Liver (tissue), 9 donors: ENCODE measurements around the gene ARID3C. TPM values are rescaled to one million over a fixed set of nuclear protein-coding genes. Genes with fewer than 3 reads are reported as not detected.

ENCODE experiments used
- DNase-seq: peaks from one replicate; pipeline ENCODE4 v3.0.0-alpha.2; 2017; ENCODE audit warnings: low spot score
- H3K27ac ChIP-seq, 2 donors: one replicate each; pipeline ENCODE4 v1.7.0; 2013; ENCODE audit warnings: inconsistent platforms in 2 of 2, low read length in 2 of 2, control low read depth in 1 of 2, low read depth in 1 of 2, mild to moderate bottlenecking in 1 of 2
- H3K27me3 ChIP-seq, 4 donors: one replicate each; pipeline versions ENCODE4 v1.6.1 to v1.7.0; 2013; ENCODE audit warnings: low read length in 3 of 4, inconsistent platforms in 1 of 4, mild to moderate bottlenecking in 1 of 4, moderate library complexity in 1 of 4; ENCODE audit not compliant: control insufficient read depth in 4 of 4, insufficient read depth in 4 of 4
- H3K36me3 ChIP-seq, 4 donors: one replicate each; pipeline versions ENCODE4 v1.6.1 to v1.7.0; 2013; ENCODE audit warnings: low read length in 3 of 4, mild to moderate bottlenecking in 3 of 4, low read depth in 1 of 4, moderate library complexity in 1 of 4; ENCODE audit not compliant: control insufficient read depth in 4 of 4, insufficient read depth in 3 of 4
- H3K4me1 ChIP-seq, 4 donors: one replicate each; pipeline versions ENCODE4 v1.6.1 to v1.7.0; 2013; ENCODE audit warnings: low read length in 3 of 4, mild to moderate bottlenecking in 3 of 4, moderate library complexity in 1 of 4; ENCODE audit not compliant: control insufficient read depth in 4 of 4, insufficient read depth in 4 of 4
- H3K4me3 ChIP-seq, 3 donors: one replicate each; pipeline versions ENCODE4 v1.6.1 to v1.7.0; 2013; ENCODE audit warnings: low read length in 3 of 3, control low read depth in 1 of 3, low read depth in 1 of 3, mild to moderate bottlenecking in 1 of 3
- H3K9ac ChIP-seq, 2 donors: one replicate each; pipeline ENCODE4 v1.7.0; 2013; ENCODE audit warnings: low read length in 2 of 2, mild to moderate bottlenecking in 2 of 2, moderate library complexity in 2 of 2, control low read depth in 1 of 2, low read depth in 1 of 2
- H3K9me3 ChIP-seq, 4 donors: one replicate each; pipeline versions ENCODE4 v1.6.1 to v1.7.0; 2013; ENCODE audit warnings: low read length in 3 of 4; ENCODE audit not compliant: control insufficient read depth in 4 of 4
- CTCF ChIP-seq: fragments of 150-350 bp; IDR thresholded peaks from 2 replicates; pipeline ENCODE4 v1.5.1; 2017; ENCODE audit warnings: improper control_type of control experiment, low read depth, low read length; ENCODE audit not compliant: missing input control
- FOXA2 ChIP-seq: IDR thresholded peaks from 2 replicates; pipeline ENCODE4 v1.6.1; 2016; ENCODE audit warnings: antibody characterized with exemption
- GABPA ChIP-seq, 2 donors: IDR thresholded peaks in 1 of 2; conservative IDR thresholded peaks in 1 of 2; 2 replicates each; pipeline ENCODE4 v1.6.1; 2016; ENCODE audit warnings: antibody characterized with exemption in 2 of 2, mild to moderate bottlenecking in 1 of 2, moderate library complexity in 1 of 2
- HNF4A ChIP-seq, 2 donors: conservative IDR thresholded peaks; 2 replicates each; pipeline ENCODE4 v1.6.1; 2016; ENCODE audit warnings: antibody characterized with exemption in 2 of 2, mild to moderate bottlenecking in 2 of 2
- JUND ChIP-seq, 2 donors: IDR thresholded peaks; 2 replicates each; pipeline ENCODE4 v1.6.1; 2016; ENCODE audit warnings: antibody characterized with exemption in 2 of 2
- MAX ChIP-seq: IDR thresholded peaks from 2 replicates; pipeline ENCODE4 v1.6.1; 2016; ENCODE audit warnings: antibody characterized with exemption
- NR2F2 ChIP-seq: IDR thresholded peaks from 2 replicates; pipeline ENCODE4 v1.6.1; 2016; ENCODE audit warnings: antibody characterized with exemption
- RXRA ChIP-seq, 2 donors: IDR thresholded peaks; 2 replicates each; pipeline ENCODE4 v1.6.1; 2017 to 2018; ENCODE audit warnings: antibody characterized with exemption in 2 of 2, mild to moderate bottlenecking in 1 of 2
- SP1 ChIP-seq: IDR thresholded peaks from 2 replicates; pipeline ENCODE4 v1.6.1; 2018; ENCODE audit warnings: antibody characterized with exemption, mild to moderate bottlenecking
- TAF1 ChIP-seq: conservative IDR thresholded peaks from 2 replicates; pipeline ENCODE4 v1.6.1; 2016; ENCODE audit warnings: antibody characterized with exemption, mild to moderate bottlenecking
- YY1 ChIP-seq: IDR thresholded peaks from 2 replicates; pipeline ENCODE4 v1.6.1; 2016; ENCODE audit warnings: antibody characterized with exemption, mild to moderate bottlenecking
- ZBTB33 ChIP-seq: IDR thresholded peaks from 2 replicates; pipeline ENCODE4 v1.6.1; 2016; ENCODE audit warnings: antibody characterized with exemption
- WGBS: extraction: QIAGEN DNeasy Blood & Tissue Kit; methylation state at CpG from one replicate; pipeline ENCODE4 v1.1.7; 2013; 5-methylcytosine and 5-hydroxymethylcytosine counted together
- polyA plus RNA-seq, 2 donors: library from polyadenylated mRNA; stranded (reverse) in 1 of 2; unstranded in 1 of 2; fragments of 200-250 nt in 1 of 2; fragments of >200 nt in 1 of 2; fragmentation: Nextera tagmentation in 1 of 2; extraction: Ambion mirVana in 1 of 2; gene quantifications; one replicate each; pipeline versions ENCODE4 v1.2.1 to v1.2.3, GENCODE V29; 2013 to 2015
- total RNA-seq, 2 donors: library from RNA; depleted of rRNA; stranded (reverse); fragments of >200 nt; gene quantifications; one replicate each; pipeline ENCODE4 v1.2.3, GENCODE V29; 2014
- TF ChIP-seq, protein P1 (sequence below): IDR thresholded peaks from 2 replicates; pipeline ENCODE4 v1.6.1; 2016; ENCODE audit warnings: antibody characterized with exemption
- donor health status: healthy.
- donor health status: healthy.
- donor health status: healthy.
- donor health status: healthy.
- donor health status: healthy.

The ARID3C gene
- total and polyA plus RNA-seq, 4 donors = 0.58 to 2.6 (median 1.7) TPM

- DNase-seq = no peak
- H3K4me3 ChIP-seq = no peak overlapping the region
- no peak overlapping the region for H3K27ac ChIP-seq
- no peaks in the 10 kb centered on the region for H3K9me3 ChIP-seq
- TF ChIP-seq GABPA (IDR thresholded peaks at IDR 0.05 in 1 of 2, conservative IDR thresholded peaks at IDR 0.05 in 1 of 2) (no peak), RXRA (IDR thresholded peaks at IDR 0.05) (no peak), ZBTB33 (no peak), TAF1 (no peak), MAX (no peak), NR2F2 (no peak), SP1 (no peak), HNF4A (conservative IDR thresholded peaks at IDR 0.05) (no peak)
- TF ChIP-seq, protein P1, sequence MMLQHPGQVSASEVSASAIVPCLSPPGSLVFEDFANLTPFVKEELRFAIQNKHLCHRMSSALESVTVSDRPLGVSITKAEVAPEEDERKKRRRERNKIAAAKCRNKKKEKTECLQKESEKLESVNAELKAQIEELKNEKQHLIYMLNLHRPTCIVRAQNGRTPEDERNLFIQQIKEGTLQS = no peak
- H3K4me1 ChIP-seq = peaks cover 2 to 26% (median 15%) of the 10 kb centered on the region in 4 donors
- WGBS = 74% methylated on average over 3 of the region's 3 CpGs
- no peaks in the 10 kb centered on the region for H3K36me3 ChIP-seq
- no peak overlapping the region for H3K9ac ChIP-seq
- H3K27me3 ChIP-seq = no peaks in the 10 kb centered on the region
Measured at GRCh38 chr9:34581318-34581717, 47.5 kb downstream of the ARID3C start.

DNA sequence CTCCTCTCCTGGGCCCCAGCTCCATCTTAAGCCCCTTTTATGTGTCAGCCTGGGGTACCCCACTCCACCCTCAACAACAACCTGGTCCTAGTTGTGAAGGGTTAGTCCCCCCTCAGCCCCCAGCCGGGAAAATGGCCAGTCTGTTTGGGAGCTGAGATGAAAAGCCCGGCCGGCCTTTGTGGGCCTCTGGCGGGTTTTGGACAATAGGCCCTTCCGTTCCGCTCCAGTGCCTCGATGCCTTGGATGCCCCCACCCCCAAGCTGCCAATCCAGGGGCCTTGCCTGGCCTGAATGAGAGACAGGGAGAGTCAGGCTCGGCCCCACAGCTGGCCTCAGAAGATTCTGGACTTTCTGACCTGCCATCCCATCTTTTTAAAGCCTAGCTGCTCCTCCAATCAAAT, 48.5 kb downstream of the ARID3C start:
- H3K4me3 ChIP-seq = no peak overlapping the region
- H3K9me3 ChIP-seq = no peaks in the 10 kb centered on the region
- H3K27me3 ChIP-seq = no peaks in the 10 kb centered on the region
- no peak overlapping the region for H3K27ac ChIP-seq
- peaks cover 2 to 26% (median 15%) of the 10 kb centered on the region in 4 donors for H3K4me1 ChIP-seq
- H3K9ac ChIP-seq = no peak overlapping the region
- TF ChIP-seq RXRA (IDR thresholded peaks at IDR 0.05) (no peak), NR2F2 (no peak), ZBTB33 (no peak), YY1 (no peak), JUND (IDR thresholded peaks at IDR 0.05) (no peak), CTCF (no peak), MAX (no peak), FOXA2 (no peak)
- TF ChIP-seq, protein P1 = no peak
- no peaks in the 10 kb centered on the region for H3K36me3 ChIP-seq
- 83% methylated on average over 8 of the region's 8 CpGs for WGBS
- no peak for DNase-seq
